IMR-90 (cell line): ENCODE measurements around the gene KCNH2. TPM values are rescaled to one million over a fixed set of nuclear protein-coding genes. Genes with fewer than 3 reads are reported as not detected.

Experiments used
- ATAC-seq: fragments of 200-7000 bp; cut with Tn5 transposase; 2 replicates; pipeline ENCODE4 v1.9.1; 2020; ENCODE audit warnings: low read depth, mild to moderate bottlenecking, moderate library complexity
- BruUV-seq: library from RNA; stranded (reverse); fragments of 400-500 nt; replicated peaks from 2 replicates; lab custom pipeline; 2021; lab: Mats Ljungman, UMichigan
- CTCF ChIA-PET: fragments of 300-600 bp; formaldehyde crosslinking; extraction: SDS; loops from one replicate; lab custom pipeline; 2021; ENCODE audit warnings: antibody characterized with exemption; lab: Yijun Ruan, JAX
- POLR2A ChIA-PET: fragments of 300-600 bp; sonication (Branson Sonifier 250); formaldehyde crosslinking; loops from one replicate; lab custom pipeline; 2022; ENCODE audit warnings: antibody characterized with exemption; ENCODE audit not compliant: unreplicated experiment; lab: Charles Lee
- DNase-seq: peaks from one replicate; pipeline ENCODE4 v3.0.0; 2013
- H2AFZ ChIP-seq: replicated peaks from 2 replicates; pipeline ENCODE3; 2013; ENCODE audit warnings: low read length, mild to moderate bottlenecking; ENCODE audit not compliant: poor library complexity
- H2AK5ac ChIP-seq: 2 replicates; pipeline ENCODE4 v1.6.1; 2013; ENCODE audit warnings: low read depth, low read length, inconsistent platforms
- H2AK9ac ChIP-seq: replicated peaks from 2 replicates; pipeline ENCODE3; 2013; ENCODE audit warnings: mild to moderate bottlenecking, low read depth, low read length, moderate library complexity; ENCODE audit not compliant: poor library complexity
- H2BK120ac ChIP-seq: 2 replicates; pipeline ENCODE4 v1.6.1; 2013; ENCODE audit warnings: low read depth, low read length, inconsistent platforms
- H2BK15ac ChIP-seq: 3 replicates; pipeline ENCODE4 v1.6.1; 2013; ENCODE audit warnings: low read depth, low read length, inconsistent platforms
- H2BK20ac ChIP-seq: 2 replicates; pipeline ENCODE4 v1.6.1; 2013; ENCODE audit warnings: low read depth, mild to moderate bottlenecking, inconsistent platforms, low read length, moderate library complexity
- H2BK5ac ChIP-seq: 2 replicates; pipeline ENCODE4 v1.6.1; 2013; ENCODE audit warnings: mild to moderate bottlenecking, low read depth, low read length, inconsistent platforms; ENCODE audit not compliant: poor library complexity, severe bottlenecking
- H3K14ac ChIP-seq: replicated peaks from 2 replicates; pipeline ENCODE4 v1.6.1; 2013; ENCODE audit warnings: low read depth, low read length, inconsistent platforms
- H3K18ac ChIP-seq: 2 replicates; pipeline ENCODE4 v1.6.1; 2013; ENCODE audit warnings: low read depth, low read length, control low read depth
- H3K23ac ChIP-seq: 2 replicates; pipeline ENCODE4 v1.6.1; 2013; ENCODE audit warnings: low read depth, low read length, inconsistent platforms
- H3K27ac ChIP-seq: 2 replicates; pipeline ENCODE4 v1.5.1; 2013; ENCODE audit warnings: mild to moderate bottlenecking, control low read depth, low read length; ENCODE audit not compliant: insufficient read depth
- H3K27me3 ChIP-seq: 2 replicates; pipeline ENCODE4 v1.6.1; 2013; ENCODE audit warnings: low read length; ENCODE audit not compliant: control insufficient read depth, insufficient read depth
- H3K36me3 ChIP-seq: 2 replicates; pipeline ENCODE4 v1.6.1; 2013; ENCODE audit warnings: low read length, mixed read lengths; ENCODE audit not compliant: control insufficient read depth, insufficient read depth
- H3K4ac ChIP-seq: 2 replicates; pipeline ENCODE4 v1.6.1; 2013; ENCODE audit warnings: low read depth, low read length, inconsistent platforms
- H3K4me1 ChIP-seq: 2 replicates; pipeline ENCODE4 v1.6.1; 2013; ENCODE audit warnings: low read length, mixed read lengths; ENCODE audit not compliant: control insufficient read depth, insufficient read depth
- H3K4me2 ChIP-seq: 2 replicates; pipeline ENCODE4 v1.6.1; 2013; ENCODE audit warnings: low read depth, mild to moderate bottlenecking, control low read depth, low read length, moderate library complexity
- H3K4me3 ChIP-seq: 2 replicates; pipeline ENCODE4 v1.5.1; 2013; ENCODE audit warnings: low read depth, mild to moderate bottlenecking, control low read depth, low read length, moderate library complexity; ENCODE audit not compliant: insufficient read depth
- H3K56ac ChIP-seq: 2 replicates; pipeline ENCODE4 v1.6.1; 2013; ENCODE audit warnings: low read length, inconsistent platforms; ENCODE audit not compliant: insufficient read depth; ENCODE audit errors: extremely low read depth
- H3K79me1 ChIP-seq, 2 experiments: 2 replicates each; pipeline ENCODE4 v1.6.1; 2013; ENCODE audit warnings: low read length in 2 of 2, inconsistent platforms in 1 of 2, low read depth in 1 of 2
- H3K9ac ChIP-seq: 2 replicates; pipeline ENCODE4 v1.6.1; 2013; ENCODE audit warnings: low read depth, low read length, control low read depth
- H3K9me1 ChIP-seq: 2 replicates; pipeline ENCODE4 v1.6.1; 2013; ENCODE audit warnings: low read length, inconsistent platforms; ENCODE audit not compliant: insufficient read depth
- H3K9me3 ChIP-seq: 2 replicates; pipeline ENCODE4 v1.6.1; 2013; ENCODE audit warnings: low read length; ENCODE audit not compliant: control insufficient read depth, insufficient read depth
- H4K20me1 ChIP-seq: 2 replicates; pipeline ENCODE4 v1.6.1; 2013; ENCODE audit warnings: low read length, inconsistent platforms; ENCODE audit not compliant: insufficient read depth
- H4K5ac ChIP-seq: 2 replicates; pipeline ENCODE4 v1.6.1; 2013; ENCODE audit warnings: mild to moderate bottlenecking, low read depth, low read length, control low read depth
- H4K8ac ChIP-seq, 2 experiments: 2 replicates each; pipeline ENCODE4 v1.6.1; 2013; ENCODE audit warnings: low read depth in 2 of 2, low read length in 2 of 2, control low read depth in 1 of 2, inconsistent platforms in 1 of 2
- H4K91ac ChIP-seq: 2 replicates; pipeline ENCODE4 v1.6.1; 2013; ENCODE audit warnings: low read depth, low read length, inconsistent platforms; ENCODE audit not compliant: insufficient read depth
- BHLHE40 ChIP-seq: fragments of 150-350 bp; IDR thresholded peaks from 2 replicates; pipeline ENCODE4 v1.6.1; 2016; ENCODE audit warnings: mild to moderate bottlenecking, low read depth, low read length
- CEBPB ChIP-seq: IDR thresholded peaks from 2 replicates; pipeline ENCODE4 v1.6.1; 2012; ENCODE audit warnings: low read depth, low read length, improper control_type of control experiment
- CHD1 ChIP-seq: IDR thresholded peaks from 2 replicates; pipeline ENCODE4 v1.6.1; 2012; ENCODE audit warnings: low read depth, low read length, improper control_type of control experiment
- ELK1 ChIP-seq: fragments of 150-350 bp; IDR thresholded peaks from 2 replicates; pipeline ENCODE4 v1.6.1; 2016; ENCODE audit warnings: low read depth, mild to moderate bottlenecking, low read length, moderate library complexity, borderline replicate concordance
- FOS ChIP-seq: fragments of 150-350 bp; IDR thresholded peaks from 2 replicates; pipeline ENCODE4 v1.6.1; 2016; ENCODE audit warnings: low read depth, low read length
- MAZ ChIP-seq: IDR thresholded peaks from 2 replicates; pipeline ENCODE4 v1.6.1; 2012; ENCODE audit warnings: low read depth, mild to moderate bottlenecking, low read length, improper control_type of control experiment, moderate library complexity, borderline replicate concordance
- MXI1 ChIP-seq: IDR thresholded peaks from 2 replicates; pipeline ENCODE4 v1.6.1; 2012; ENCODE audit warnings: low read depth, mild to moderate bottlenecking, low read length, moderate library complexity, borderline replicate concordance
- NFE2L2 ChIP-seq: fragments of 150-350 bp; IDR thresholded peaks from 2 replicates; pipeline ENCODE4 v1.6.1; 2016; ENCODE audit warnings: low read depth, mild to moderate bottlenecking, low read length
- POLR2A ChIP-seq: IDR thresholded peaks from 2 replicates; pipeline ENCODE4 v1.6.1; 2012; ENCODE audit warnings: mild to moderate bottlenecking, low read depth, low read length
- RAD21 ChIP-seq: IDR thresholded peaks from 2 replicates; pipeline ENCODE4 v1.6.1; 2012; ENCODE audit warnings: low read length, improper control_type of control experiment
- RCOR1 ChIP-seq: IDR thresholded peaks from 2 replicates; pipeline ENCODE4 v1.6.1; 2012; ENCODE audit warnings: mild to moderate bottlenecking, low read length, improper control_type of control experiment; ENCODE audit not compliant: insufficient replicate concordance
- RFX5 ChIP-seq: IDR thresholded peaks from 2 replicates; pipeline ENCODE4 v1.8.0; 2012; ENCODE audit warnings: low read depth, mild to moderate bottlenecking, low read length, moderate library complexity
- SMC3 ChIP-seq: fragments of 150-350 bp; IDR thresholded peaks from 2 replicates; pipeline ENCODE4 v1.6.1; 2016; ENCODE audit warnings: low read depth, mild to moderate bottlenecking, antibody characterized with exemption, low read length, moderate library complexity
- USF2 ChIP-seq: fragments of 150-350 bp; IDR thresholded peaks from 2 replicates; pipeline ENCODE4 v1.6.1; 2017; ENCODE audit warnings: mild to moderate bottlenecking, antibody characterized with exemption, low read length, low read depth
- WGBS, 2 experiments: methylation state at CpG; one replicate each; pipeline versions ENCODE4 v1.1.5 to v1.1.7; 2013; ENCODE audit warnings: missing lambda C conversion rate in 2 of 2; ENCODE audit not compliant: insufficient read length in 1 of 2; ENCODE audit errors: extremely low coverage in 2 of 2; 5-methylcytosine and 5-hydroxymethylcytosine counted together
- dilution Hi-C: fragments of 300-500 bp; cut with HindIII; formaldehyde crosslinking; loops from one replicate; pipeline ENCODE4 v1.14.3; 2018; ENCODE audit warnings: low sequenced_read_pairs; ENCODE audit not compliant: unreplicated experiment
- in situ Hi-C: fragments of 300-500 bp; cut with MboI; formaldehyde crosslinking; loops from 3 replicates; pipeline ENCODE4 v1.14.3; 2019; ENCODE audit warnings: low sequenced_read_pairs, inconsistent platforms, mixed read lengths
- intact Hi-C: fragments of 100-400 bp; cut with micrococcal nuclease; formaldehyde crosslinking; loops from 2 replicates; pipeline ENCODE4 v1.10.0; 2022
- polyA plus RNA-seq, 3 experiments: library from polyadenylated mRNA; depleted of rRNA; stranded (reverse); fragments of >200 nt; gene quantifications; 2 replicates each; pipeline ENCODE4 v1.2.3, GENCODE V29; 2012; ENCODE audit warnings: low replicate concordance in 1 of 3
- total RNA-seq: library from RNA; depleted of rRNA; stranded (reverse); fragments of >200 nt; gene quantifications from 2 replicates; pipeline ENCODE4 v1.2.3, GENCODE V29; 2012

KCNH2 gene
- total and polyA plus RNA-seq, 2 of the 4 experiments (the other 2 are of a cell fraction): 0.90 to 2.1 TPM

DNA sequence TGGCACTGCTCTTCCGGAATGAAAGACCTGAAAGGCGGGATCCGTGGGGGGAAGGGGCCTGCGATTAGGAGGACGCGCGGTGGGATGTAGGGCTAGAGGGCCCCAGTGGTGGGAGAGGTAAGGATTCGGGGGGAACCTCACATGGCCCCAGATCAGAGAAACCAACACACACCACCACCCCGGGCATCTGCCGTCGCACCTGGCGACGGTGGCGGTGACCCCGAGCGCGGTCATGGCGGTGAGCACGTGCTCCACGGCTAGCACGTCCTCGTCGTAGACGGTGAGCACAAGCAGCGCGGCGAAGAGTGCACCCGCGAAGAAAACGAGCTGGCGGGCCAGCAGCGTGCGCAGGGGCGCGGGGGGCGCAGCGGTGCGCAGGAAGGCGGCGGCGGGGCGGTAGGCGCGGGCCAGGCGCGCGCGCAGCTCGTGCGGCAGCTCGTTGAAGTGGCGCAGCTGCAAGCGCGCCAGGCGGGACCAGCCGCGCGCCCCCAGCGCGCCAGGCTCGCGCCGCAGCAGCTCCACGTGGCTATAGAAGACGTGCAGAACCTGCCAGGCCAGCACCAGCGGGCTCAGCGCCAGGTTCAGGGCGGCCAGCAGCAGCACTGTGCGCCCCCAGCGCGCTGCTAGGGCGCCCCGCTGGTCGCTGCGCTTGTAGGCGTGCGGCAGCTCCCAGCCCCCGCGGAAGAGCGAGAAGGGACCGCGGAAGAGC is 40.5 kb upstream of the KCNH2 start:
- CTCF ChIA-PET: interaction anchor here (0.5 to 1.1 kb wide), 6 partner anchors 10 to 1267 kb away, joined by 3 to 8 read pairs (median 4); partner anchors contain the start of gene ABCB8
- Histone ChIP-seq H4K20me1 (no peaks in the 10 kb centered on the region), H2AFZ (peak overlapping the region; percentile 84), H3K36me3 (no peaks in the 10 kb centered on the region), H3K23ac (peak overlapping the region; percentile 38; the same call in 1 of the 2 replicates), H2AK9ac (peak overlapping the region; percentile 85), H3K9me1 (no peaks in the 10 kb centered on the region), H2BK120ac (no peak overlapping the region), H2BK5ac (no peak overlapping the region), H3K4me2 (peak overlapping the region; percentile 66), H3K79me1 (no peaks in the 10 kb centered on the region), H3K27me3 (peaks cover 64% of the 10 kb centered on the region), H3K4ac (no peak overlapping the region), H3K27ac (no peak overlapping the region), H3K4me1 (peaks cover 3% of the 10 kb centered on the region; the same call in 1 of the 2 replicates), H2BK15ac (no peak overlapping the region), H3K56ac (no peak overlapping the region), H3K4me3 (peak overlapping the region; percentile 23), H2AK5ac (no peak overlapping the region), H4K5ac (no peak overlapping the region), H3K9me3 (no peaks in the 10 kb centered on the region), H4K91ac (no peak overlapping the region; the same call in 1 of the 2 replicates), H3K9ac (no peak overlapping the region), H2BK20ac (no peak overlapping the region), H3K18ac (no peak overlapping the region), H4K8ac (no peak overlapping the region), H3K14ac (no peak overlapping the region)
- no peak for DNase-seq
- POLR2A ChIA-PET: no interaction called here
- in situ Hi-C loops: no loop called here
- TF ChIP-seq MAZ (no peak), RFX5 (no peak), FOS (no peak), CHD1 (no peak), MXI1 (0 out of 2 replicates have a peak, but pooled peaks have one; percentile 9), BHLHE40 (no peak), RAD21 (no peak), NFE2L2 (no peak), POLR2A (no peak), RCOR1 (no peak), SMC3 (no peak), USF2 (0 out of 2 replicates have a peak, but pooled peaks have one; percentile 5), ELK1 (no peak), CEBPB (no peak)
- intact Hi-C loops: loop anchor here (2.0 kb wide), 1 partner anchor 56 kb away; no protein-coding TSS in a partner anchor
- ATAC-seq: peak; percentile 51
- 4% methylated on average over 39 of the region's 82 CpGs; no CpG with 5 or more reads in 1 of the 2 experiments for WGBS, 2 experiments
- dilution Hi-C loops: no loop called here
- no TSS peak for BruUV-seq
